Fibroblast of lung (primary cell): ENCODE data around the gene NKX3-2. TPM values are rescaled to one million over a fixed set of nuclear protein-coding genes. Genes with fewer than 3 reads are reported as not detected.

ENCODE experiments used
- DNase-seq, 2 donors: peaks; one replicate each; pipeline versions ENCODE4 v3.0.0 to v3.0.0-alpha.2; 2010; ENCODE audit warnings: low read depth in 2 of 2
- H2AFZ ChIP-seq: 2 replicates; pipeline ENCODE4 v1.5.1; 2012; ENCODE audit warnings: low read length, control low read depth, inconsistent platforms
- H3K27ac ChIP-seq: 2 replicates; pipeline ENCODE4 v1.5.1; 2011; ENCODE audit warnings: low read length, control low read depth; ENCODE audit not compliant: insufficient read depth
- H3K27me3 ChIP-seq: 2 replicates; pipeline ENCODE4 v1.5.1; 2011; ENCODE audit warnings: mild to moderate bottlenecking, low read length; ENCODE audit not compliant: control insufficient read depth, insufficient read depth
- H3K36me3 ChIP-seq: 2 replicates; pipeline ENCODE4 v1.5.1; 2011; ENCODE audit warnings: low read length; ENCODE audit not compliant: control insufficient read depth, insufficient read depth
- H3K4me1 ChIP-seq: 2 replicates; pipeline ENCODE4 v1.5.1; 2011; ENCODE audit warnings: low read length; ENCODE audit not compliant: control insufficient read depth, insufficient read depth; ENCODE audit errors: extremely low read depth
- H3K4me2 ChIP-seq: 2 replicates; pipeline ENCODE4 v1.5.1; 2011; ENCODE audit warnings: low read length, control low read depth; ENCODE audit not compliant: insufficient read depth; ENCODE audit errors: extremely low read depth
- H3K4me3 ChIP-seq, 4 experiments: fragments of 200-600 bp in 1 of 4; sonication (generic) in 1 of 4; replicated peaks in 1 of 4; 2 replicates each; pipeline ENCODE4 v1.5.1; 2011 to 2016; ENCODE audit warnings: low read length in 4 of 4, low read depth in 3 of 4, mild to moderate bottlenecking in 3 of 4, control low read depth in 2 of 4, inconsistent platforms in 1 of 4, mixed read lengths in 1 of 4; ENCODE audit not compliant: insufficient read depth in 1 of 4; ENCODE audit errors: control extremely low read depth in 1 of 4
- H3K79me2 ChIP-seq: 2 replicates; pipeline ENCODE4 v1.5.1; 2012; ENCODE audit warnings: mild to moderate bottlenecking, low read length, inconsistent platforms; ENCODE audit not compliant: control insufficient read depth, insufficient read depth
- H3K9ac ChIP-seq: 2 replicates; pipeline ENCODE4 v1.5.1; 2011; ENCODE audit warnings: mild to moderate bottlenecking, low read length, control low read depth; ENCODE audit not compliant: insufficient read depth
- H3K9me3 ChIP-seq: 2 replicates; pipeline ENCODE4 v1.5.1; 2012; ENCODE audit warnings: low read depth, low read length; ENCODE audit not compliant: control insufficient read depth, insufficient read depth
- H4K20me1 ChIP-seq: 2 replicates; pipeline ENCODE4 v1.5.1; 2011; ENCODE audit warnings: low read length; ENCODE audit not compliant: control insufficient read depth, insufficient read depth; ENCODE audit errors: extremely low read depth
- EZH2 ChIP-seq: IDR thresholded peaks from 2 replicates; pipeline ENCODE4 v1.5.1; 2012; ENCODE audit warnings: low read length, control low read depth, mild to moderate bottlenecking; ENCODE audit errors: missing control alignments
- polyA plus RNA-seq, 2 donors: library from polyadenylated mRNA; depleted of rRNA in 1 of 2; stranded (reverse) in 1 of 2; unstranded in 1 of 2; fragments of >200 nt; gene quantifications; 2 replicates each; pipeline ENCODE4 v1.2.1, GENCODE V29; 2011 to 2012; ENCODE audit warnings: missing spikeins in 1 of 2
- total RNA-seq: library from RNA; depleted of rRNA; stranded (reverse); fragments of >200 nt; gene quantifications from 2 replicates; pipeline ENCODE4 v1.2.1, GENCODE V29; 2014
- TF ChIP-seq, protein P1 (sequence below), 2 donors: IDR thresholded peaks in 1 of 2; conservative IDR thresholded peaks in 1 of 2; 1 replicate in 1 of 2; 2 replicates in 1 of 2; pipeline ENCODE4 v1.5.1; 2011 to 2012; ENCODE audit warnings: low read length in 2 of 2, control low read depth in 1 of 2, inconsistent platforms in 1 of 2, low read depth in 1 of 2, mild to moderate bottlenecking in 1 of 2

Gene NKX3-2
- total and polyA plus RNA-seq, 2 donors (not counting 1 experiment from before 2014, with no cell fraction given) = 0.24 to 1.3 TPM

DNA sequence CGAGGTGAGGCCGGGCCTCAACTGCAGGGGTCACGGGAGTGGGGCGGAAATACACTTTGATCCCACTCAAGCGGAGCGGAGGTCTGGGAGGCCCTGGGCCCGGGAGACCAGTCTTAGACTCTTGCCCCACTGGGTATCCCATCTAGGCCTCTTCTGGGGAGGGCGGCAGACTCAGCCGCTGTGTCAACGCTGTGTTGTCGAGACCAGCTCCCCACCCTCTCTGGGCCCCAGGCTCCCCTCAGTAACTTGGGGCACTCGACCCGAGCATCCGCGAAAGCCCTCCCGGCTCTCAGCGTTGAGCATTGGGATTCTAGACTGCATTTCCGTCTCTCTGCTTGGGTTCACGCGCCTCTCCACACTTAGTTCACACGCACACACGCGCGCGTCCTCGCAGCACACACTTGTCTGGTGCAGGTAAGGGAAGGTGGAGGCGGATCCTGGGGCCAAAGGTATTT, 1.7 kb downstream of the NKX3-2 start:
- no peak for DNase-seq
- Histone ChIP-seq H3K27ac (no peak overlapping the region), H3K4me2 (peak overlapping the region; percentile 19), H3K9me3 (no peaks in the 10 kb centered on the region), H3K4me3 (peak overlapping the region in 2 of 4 experiments; percentile 16 to 73), H3K27me3 (peaks cover 78% of the 10 kb centered on the region), H3K79me2 (no peaks in the 10 kb centered on the region), H3K4me1 (no peaks in the 10 kb centered on the region), H3K9ac (no peak overlapping the region), H2AFZ (no peak overlapping the region), H4K20me1 (no peaks in the 10 kb centered on the region), H3K36me3 (no peaks in the 10 kb centered on the region)
- TF ChIP-seq, protein P1, sequence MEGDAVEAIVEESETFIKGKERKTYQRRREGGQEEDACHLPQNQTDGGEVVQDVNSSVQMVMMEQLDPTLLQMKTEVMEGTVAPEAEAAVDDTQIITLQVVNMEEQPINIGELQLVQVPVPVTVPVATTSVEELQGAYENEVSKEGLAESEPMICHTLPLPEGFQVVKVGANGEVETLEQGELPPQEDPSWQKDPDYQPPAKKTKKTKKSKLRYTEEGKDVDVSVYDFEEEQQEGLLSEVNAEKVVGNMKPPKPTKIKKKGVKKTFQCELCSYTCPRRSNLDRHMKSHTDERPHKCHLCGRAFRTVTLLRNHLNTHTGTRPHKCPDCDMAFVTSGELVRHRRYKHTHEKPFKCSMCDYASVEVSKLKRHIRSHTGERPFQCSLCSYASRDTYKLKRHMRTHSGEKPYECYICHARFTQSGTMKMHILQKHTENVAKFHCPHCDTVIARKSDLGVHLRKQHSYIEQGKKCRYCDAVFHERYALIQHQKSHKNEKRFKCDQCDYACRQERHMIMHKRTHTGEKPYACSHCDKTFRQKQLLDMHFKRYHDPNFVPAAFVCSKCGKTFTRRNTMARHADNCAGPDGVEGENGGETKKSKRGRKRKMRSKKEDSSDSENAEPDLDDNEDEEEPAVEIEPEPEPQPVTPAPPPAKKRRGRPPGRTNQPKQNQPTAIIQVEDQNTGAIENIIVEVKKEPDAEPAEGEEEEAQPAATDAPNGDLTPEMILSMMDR (conservative IDR thresholded peaks at IDR 0.05 in 1 of 2, IDR thresholded peaks at IDR 0.05 in 1 of 2; ENCODE audit: low read depth in 1 of 2, low read length in 2 of 2) = no peak
- TF ChIP-seq EZH2 = no peak

DNA sequence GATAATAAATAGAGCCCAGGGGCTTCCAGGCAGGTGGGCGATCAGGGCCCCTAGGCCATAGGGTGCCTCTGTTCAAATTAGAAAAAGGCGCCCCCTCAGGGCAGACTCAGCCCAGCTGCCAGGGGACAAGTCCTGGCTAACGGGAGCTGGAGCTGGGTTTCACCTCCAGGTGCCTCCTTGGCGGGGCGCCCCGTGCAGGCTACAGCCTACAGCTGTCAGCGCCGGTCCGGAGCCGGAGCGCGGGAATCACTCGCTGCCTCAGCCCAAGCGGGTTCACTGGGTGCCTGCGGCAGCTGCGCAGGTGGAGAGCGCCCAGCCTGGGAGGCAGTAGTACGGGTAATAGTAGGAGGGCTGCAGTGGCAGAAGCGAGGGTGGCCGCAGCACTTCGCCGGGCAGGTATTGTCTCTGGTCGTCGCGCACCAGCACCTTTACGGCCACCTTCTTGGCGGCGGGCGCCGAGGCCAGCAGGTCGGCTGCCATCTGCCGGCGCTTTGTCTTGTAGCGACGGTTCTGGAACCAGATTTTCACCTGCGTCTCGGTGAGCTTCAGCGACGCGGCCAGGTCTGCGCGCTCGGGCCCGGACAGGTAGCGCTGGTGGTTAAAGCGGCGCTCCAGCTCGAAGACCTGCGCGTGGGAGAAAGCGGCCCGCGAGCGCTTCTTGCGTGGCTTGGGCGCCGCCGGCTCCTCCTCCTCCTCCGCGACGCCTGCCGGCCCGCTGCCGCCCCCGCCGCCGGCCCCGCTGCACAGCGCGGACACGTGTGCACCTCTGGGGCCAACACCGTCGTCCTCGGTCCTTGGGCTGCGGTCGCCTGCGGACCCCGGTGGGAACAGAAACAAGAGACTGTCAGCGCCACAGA, 2.4 kb downstream of the NKX3-2 start:
- peak; percentile 64 for TF ChIP-seq EZH2
- TF ChIP-seq, protein P1 (conservative IDR thresholded peaks at IDR 0.05 in 1 of 2, IDR thresholded peaks at IDR 0.05 in 1 of 2; ENCODE audit: low read depth in 1 of 2, low read length in 2 of 2) = peak in 1 of 2 donors; percentile 17
- H3K4me2 ChIP-seq = no peak overlapping the region
- no peak overlapping the region for H3K4me3 ChIP-seq
- H2AFZ ChIP-seq = no peak overlapping the region
- H4K20me1 ChIP-seq = no peaks in the 10 kb centered on the region
- no peaks in the 10 kb centered on the region for H3K79me2 ChIP-seq
- H3K27ac ChIP-seq = no peak overlapping the region
- DNase-seq = no peak
- H3K36me3 ChIP-seq = no peaks in the 10 kb centered on the region
- H3K27me3 ChIP-seq = peaks cover 78% of the 10 kb centered on the region
- H3K4me1 ChIP-seq = no peaks in the 10 kb centered on the region
- H3K9ac ChIP-seq = no peak overlapping the region
- H3K9me3 ChIP-seq = no peaks in the 10 kb centered on the region

- no peak overlapping the region for H2AFZ ChIP-seq
- H3K79me2 ChIP-seq = no peaks in the 10 kb centered on the region
- H3K27me3 ChIP-seq = peaks cover 77% of the 10 kb centered on the region
- no peak for DNase-seq
- no peaks in the 10 kb centered on the region for H4K20me1 ChIP-seq
- H3K4me1 ChIP-seq = no peaks in the 10 kb centered on the region
- H3K9me3 ChIP-seq = no peaks in the 10 kb centered on the region
- H3K9ac ChIP-seq = no peak overlapping the region
- no peak overlapping the region for H3K27ac ChIP-seq
- no peak overlapping the region for H3K4me2 ChIP-seq
- TF ChIP-seq, protein P1 (conservative IDR thresholded peaks at IDR 0.05 in 1 of 2, IDR thresholded peaks at IDR 0.05 in 1 of 2; ENCODE audit: low read depth in 1 of 2, low read length in 2 of 2) = no peak
- no peak for TF ChIP-seq EZH2
- H3K36me3 ChIP-seq = no peaks in the 10 kb centered on the region
- no peak overlapping the region for H3K4me3 ChIP-seq
These were observed 3.1 kb downstream of the NKX3-2 start for GRCh38 chr4:13541176-13541604.
